IPS-20b (cell line): ENCODE data around the gene ZNF813.

Source experiments
- H3K27ac ChIP-seq: one replicate; pipeline ENCODE4 v1.5.1; 2013; ENCODE audit warnings: low read length
- H3K27me3 ChIP-seq: 2 replicates; pipeline ENCODE4 v1.6.1; 2013; ENCODE audit warnings: mild to moderate bottlenecking, low read length, inconsistent platforms; ENCODE audit not compliant: insufficient read depth
- H3K36me3 ChIP-seq: 2 replicates; pipeline ENCODE4 v1.6.1; 2013; ENCODE audit warnings: low read depth, mild to moderate bottlenecking, inconsistent platforms, low read length, moderate library complexity; ENCODE audit not compliant: insufficient read depth
- H3K4me1 ChIP-seq: 2 replicates; pipeline ENCODE4 v1.6.1; 2013; ENCODE audit warnings: mild to moderate bottlenecking, control low read depth, inconsistent platforms, low read length, moderate library complexity; ENCODE audit not compliant: insufficient read depth
- H3K4me3 ChIP-seq: 2 replicates; pipeline ENCODE4 v1.5.1; 2013; ENCODE audit warnings: mild to moderate bottlenecking, low read length, inconsistent platforms
- H3K9ac ChIP-seq: 2 replicates; pipeline ENCODE4 v1.6.1; 2013; ENCODE audit warnings: low read depth, mild to moderate bottlenecking, inconsistent platforms, low read length, moderate library complexity
- H3K9me3 ChIP-seq: 2 replicates; pipeline ENCODE4 v1.6.1; 2013; ENCODE audit warnings: mild to moderate bottlenecking, low read depth, low read length, inconsistent platforms; ENCODE audit not compliant: insufficient read depth

The ZNF813 gene

GRCh38 chr19:53531457-53531856 is 63.9 kb downstream of the ZNF813 start:
- Histone ChIP-seq H3K27ac (no peak overlapping the region), H3K9me3 (no peaks in the 10 kb centered on the region), H3K36me3 (peaks cover 68% of the 10 kb centered on the region), H3K4me3 (no peak overlapping the region), H3K27me3 (no peaks in the 10 kb centered on the region), H3K4me1 (no peaks in the 10 kb centered on the region), H3K9ac (no peak overlapping the region)

- H3K27ac ChIP-seq, result no peak overlapping the region
Measured at GRCh38 chr19:53532362-53532761, 64.8 kb downstream of the ZNF813 start.

GRCh38 chr19:53536225-53536548 is 68.7 kb downstream of the ZNF813 start:
- no peak overlapping the region for H3K4me3 ChIP-seq
- H3K27me3 ChIP-seq, result no peaks in the 10 kb centered on the region
- H3K4me1 ChIP-seq, result no peaks in the 10 kb centered on the region
- H3K9me3 ChIP-seq, result no peaks in the 10 kb centered on the region
- H3K9ac ChIP-seq, result no peak overlapping the region
- H3K36me3 ChIP-seq, result peaks cover 51% of the 10 kb centered on the region
- no peak overlapping the region for H3K27ac ChIP-seq

More at GRCh38 chr19:53532362-53532761, 64.8 kb downstream of the ZNF813 start:
- Histone ChIP-seq H3K27me3 (no peaks in the 10 kb centered on the region), H3K9ac (no peak overlapping the region), H3K4me3 (no peak overlapping the region), H3K9me3 (no peaks in the 10 kb centered on the region), H3K36me3 (peaks cover 68% of the 10 kb centered on the region), H3K4me1 (no peaks in the 10 kb centered on the region)

- H3K4me3 ChIP-seq, result peak overlapping the region; percentile 83; the same call in 1 of the 2 replicates
- H3K4me1 ChIP-seq, result no peaks in the 10 kb centered on the region
- H3K9me3 ChIP-seq, result no peaks in the 10 kb centered on the region
- no peaks in the 10 kb centered on the region for H3K27me3 ChIP-seq
- H3K36me3 ChIP-seq, result peaks cover 59% of the 10 kb centered on the region
- no peak overlapping the region for H3K27ac ChIP-seq
- peak overlapping the region; percentile 82; the same call in 1 of the 2 replicates for H3K9ac ChIP-seq
Measured at GRCh38 chr19:53537121-53537520, 69.6 kb downstream of the ZNF813 start.

GRCh38 chr19:53537521-53538377 is 70.2 kb downstream of the ZNF813 start, which contains the start of gene ZNF331:
Gene ZNF331, plus strand, starts transcription at chr19:53538145. Its CDS starts 31,232 bp downstream, at chr19:53569377.
- Histone ChIP-seq H3K27me3 (no peaks in the 10 kb centered on the region), H3K4me1 (no peaks in the 10 kb centered on the region), H3K9me3 (no peaks in the 10 kb centered on the region), H3K9ac (peak within 1 kb of the TSS; percentile 82), H3K27ac (peak within 1 kb of the TSS; percentile 32), H3K36me3 (peaks cover 62% of the 10 kb centered on the region), H3K4me3 (peak within 1 kb of the TSS; percentile 83)

GRCh38 chr19:53538378-53539109 is 71.0 kb downstream of the ZNF813 start:
- Histone ChIP-seq H3K27ac (no peak overlapping the region), H3K4me3 (peak overlapping the region; percentile 83), H3K9ac (peak overlapping the region; percentile 82; the same call in 1 of the 2 replicates), H3K4me1 (no peaks in the 10 kb centered on the region), H3K36me3 (peaks cover 59% of the 10 kb centered on the region), H3K27me3 (no peaks in the 10 kb centered on the region), H3K9me3 (no peaks in the 10 kb centered on the region)

GRCh38 chr19:53540091-53540490 is 72.6 kb downstream of the ZNF813 start:
- Histone ChIP-seq H3K36me3 (peaks cover 52% of the 10 kb centered on the region), H3K4me3 (no peak overlapping the region), H3K27me3 (no peaks in the 10 kb centered on the region), H3K9ac (no peak overlapping the region), H3K4me1 (no peaks in the 10 kb centered on the region), H3K27ac (no peak overlapping the region), H3K9me3 (no peaks in the 10 kb centered on the region)

GRCh38 chr19:53541971-53542370 is 74.4 kb downstream of the ZNF813 start:
- Histone ChIP-seq H3K4me1 (no peaks in the 10 kb centered on the region), H3K9me3 (no peaks in the 10 kb centered on the region), H3K4me3 (no peak overlapping the region), H3K27ac (no peak overlapping the region), H3K9ac (no peak overlapping the region), H3K27me3 (no peaks in the 10 kb centered on the region), H3K36me3 (peaks cover 50% of the 10 kb centered on the region)

- peaks cover 6% of the 10 kb centered on the region for H3K4me1 ChIP-seq
- no peak overlapping the region for H3K27ac ChIP-seq
Measured at GRCh38 chr19:53545271-53546065, 77.9 kb downstream of the ZNF813 start.

More at GRCh38 chr19:53545271-53546065, 77.9 kb downstream of the ZNF813 start:
- no peak overlapping the region for H3K9ac ChIP-seq
- H3K9me3 ChIP-seq, result no peaks in the 10 kb centered on the region
- no peak overlapping the region for H3K4me3 ChIP-seq
- H3K36me3 ChIP-seq, result peaks cover 45% of the 10 kb centered on the region
- H3K27me3 ChIP-seq, result no peaks in the 10 kb centered on the region
